Mesenchymal stem cell (in vitro differentiated cells and primary cell): ENCODE results near the gene RHOBTB1.
"Not testable (repeated sequence)": the region's sequence is repeated elsewhere in the genome, so short reads cannot be mapped to it uniquely, and the experiment has no call there.

Experiments used
- DNase-seq: peaks from one replicate; pipeline ENCODE4 v3.0.0-alpha.2; 2013
- H2AFZ ChIP-seq: one replicate; pipeline ENCODE4 v1.6.1; 2013; ENCODE audit warnings: low read depth, mild to moderate bottlenecking, control low read depth, inconsistent platforms, low read length, moderate library complexity
- H2AK5ac ChIP-seq: 2 replicates; pipeline ENCODE4 v1.6.1; 2013; ENCODE audit warnings: low read length, moderate library complexity, mild to moderate bottlenecking, inconsistent platforms; ENCODE audit not compliant: severe bottlenecking
- H2BK120ac ChIP-seq: one replicate; pipeline ENCODE4 v1.6.1; 2013; ENCODE audit warnings: low read depth, mild to moderate bottlenecking, inconsistent platforms, low read length, moderate library complexity
- H2BK12ac ChIP-seq, 2 experiments: one replicate each; pipeline ENCODE4 v1.6.1; 2013; ENCODE audit warnings: inconsistent platforms in 2 of 2, low read length in 2 of 2, mild to moderate bottlenecking in 2 of 2, moderate library complexity in 2 of 2, control low read depth in 1 of 2
- H2BK15ac ChIP-seq: one replicate; pipeline ENCODE4 v1.6.1; 2013; ENCODE audit warnings: mild to moderate bottlenecking, low read depth, inconsistent platforms; ENCODE audit not compliant: poor library complexity, severe bottlenecking
- H2BK5ac ChIP-seq: 2 replicates; pipeline ENCODE4 v1.6.1; 2013; ENCODE audit warnings: low read depth, mild to moderate bottlenecking, low read length, control low read depth, inconsistent platforms; ENCODE audit not compliant: poor library complexity, severe bottlenecking
- H3K14ac ChIP-seq, 2 experiments: one replicate each; pipeline ENCODE4 v1.6.1; 2013; ENCODE audit warnings: inconsistent platforms in 2 of 2, low read length in 2 of 2, control low read depth in 1 of 2, mild to moderate bottlenecking in 1 of 2, moderate library complexity in 1 of 2
- H3K18ac ChIP-seq, 2 experiments: one replicate each; pipeline ENCODE4 v1.6.1; 2013; ENCODE audit warnings: inconsistent platforms in 2 of 2, low read length in 2 of 2, control low read depth in 1 of 2, low read depth in 1 of 2, mild to moderate bottlenecking in 1 of 2
- H3K23ac ChIP-seq, 2 experiments: one replicate each; pipeline ENCODE4 v1.6.1; 2013; ENCODE audit warnings: inconsistent platforms in 2 of 2, low read length in 2 of 2, mild to moderate bottlenecking in 2 of 2, moderate library complexity in 2 of 2, control low read depth in 1 of 2
- H3K27ac ChIP-seq: 2 replicates; pipeline ENCODE4 v1.5.1; 2013; ENCODE audit warnings: mild to moderate bottlenecking, moderate library complexity, low read length, control low read depth, inconsistent platforms; ENCODE audit not compliant: poor library complexity, severe bottlenecking
- H3K27me3 ChIP-seq, 2 experiments: 2 replicates each; pipeline versions ENCODE4 v1.6.1 to v1.7.0; 2013; ENCODE audit warnings: low read length in 2 of 2, mild to moderate bottlenecking in 2 of 2, moderate library complexity in 2 of 2, control low read depth in 1 of 2, inconsistent platforms in 1 of 2; ENCODE audit not compliant: control insufficient read depth in 1 of 2, insufficient read depth in 1 of 2
- H3K36me3 ChIP-seq, 2 experiments: 2 replicates each; pipeline versions ENCODE4 v1.6.1 to v1.7.0; 2013; ENCODE audit warnings: low read length in 2 of 2, control low read depth in 1 of 2, inconsistent platforms in 1 of 2, low read depth in 1 of 2, mild to moderate bottlenecking in 1 of 2; ENCODE audit not compliant: insufficient read depth in 2 of 2, control insufficient read depth in 1 of 2
- H3K4ac ChIP-seq, 2 experiments: one replicate each; pipeline ENCODE4 v1.6.1; 2013; ENCODE audit warnings: inconsistent platforms in 2 of 2, low read length in 2 of 2, mild to moderate bottlenecking in 2 of 2, moderate library complexity in 2 of 2, control low read depth in 1 of 2, low read depth in 1 of 2
- H3K4me1 ChIP-seq: 2 replicates; pipeline ENCODE4 v1.6.1; 2013; ENCODE audit warnings: low read depth, low read length, control low read depth; ENCODE audit not compliant: control insufficient read depth, insufficient read depth
- H3K4me2 ChIP-seq: 2 replicates; pipeline ENCODE4 v1.6.1; 2013; ENCODE audit warnings: low read length, mild to moderate bottlenecking, inconsistent platforms; ENCODE audit not compliant: poor library complexity, severe bottlenecking
- H3K4me3 ChIP-seq, 2 experiments: 2 replicates each; pipeline versions ENCODE4 v1.5.1 to v1.7.0; 2013; ENCODE audit warnings: low read length in 2 of 2, mild to moderate bottlenecking in 2 of 2, control low read depth in 1 of 2, low read depth in 1 of 2; ENCODE audit not compliant: insufficient read depth in 1 of 2
- H3K79me1 ChIP-seq: replicated peaks from 2 replicates; pipeline ENCODE4 v1.6.1; 2013; ENCODE audit warnings: mild to moderate bottlenecking, control low read depth, low read length, inconsistent platforms; ENCODE audit not compliant: poor library complexity, severe bottlenecking
- H3K9ac ChIP-seq: 2 replicates; pipeline ENCODE4 v1.7.0; 2013; ENCODE audit warnings: mild to moderate bottlenecking, low read length, moderate library complexity
- H3K9me3 ChIP-seq: 2 replicates; pipeline ENCODE4 v1.7.0; 2013; ENCODE audit warnings: mild to moderate bottlenecking, low read length; ENCODE audit not compliant: control insufficient read depth
- H4K8ac ChIP-seq: one replicate; pipeline ENCODE4 v1.6.1; 2013; ENCODE audit warnings: inconsistent platforms, mild to moderate bottlenecking, low read length, moderate library complexity
- H4K91ac ChIP-seq: one replicate; pipeline ENCODE4 v1.6.1; 2013; ENCODE audit warnings: mild to moderate bottlenecking, low read length, inconsistent platforms
- WGBS: methylation state at CpG from one replicate; pipeline ENCODE4 v1.1.7; 2013; ENCODE audit warnings: mixed read lengths; 5-methylcytosine and 5-hydroxymethylcytosine counted together

Gene RHOBTB1

DNA sequence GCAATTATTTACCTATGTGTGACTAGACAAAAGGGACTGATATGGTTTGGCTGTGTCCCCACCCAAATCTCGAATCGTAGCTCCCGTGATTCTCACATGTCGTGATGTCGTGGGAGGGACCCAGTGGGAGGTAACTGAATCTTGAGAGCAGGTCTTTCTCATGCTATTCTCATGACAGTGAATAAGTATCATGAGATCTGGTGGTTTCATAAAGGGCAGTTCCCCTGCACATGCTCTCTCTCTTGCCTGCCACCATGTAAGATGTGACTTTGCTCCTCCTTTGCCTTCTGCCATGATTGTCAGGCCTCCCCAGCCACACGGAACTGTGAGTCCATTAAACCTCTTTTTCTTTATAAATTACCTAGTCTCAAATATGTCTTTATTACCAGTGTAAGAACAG is 37.2 kb downstream of the RHOBTB1 start:
- not testable (repeated sequence) for H3K9me3 ChIP-seq, H2BK120ac ChIP-seq, H3K23ac ChIP-seq, H4K91ac ChIP-seq, H3K27me3 ChIP-seq, DNase-seq, H3K4me1 ChIP-seq, H2BK15ac ChIP-seq, H2BK5ac ChIP-seq, H4K8ac ChIP-seq, H2BK12ac ChIP-seq, H2AK5ac ChIP-seq, H3K14ac ChIP-seq, H3K18ac ChIP-seq, H3K27ac ChIP-seq, H3K4ac ChIP-seq, H2AFZ ChIP-seq, H3K4me2 ChIP-seq, H3K9ac ChIP-seq, H3K4me3 ChIP-seq
- Histone ChIP-seq H3K79me1 (peaks cover 24% of the 10 kb centered on the region), H3K36me3 (peaks cover 10 to 17% of the 10 kb centered on the region in 2 experiments)
- WGBS: 93% methylated on average over 5 of the region's 6 CpGs

DNA sequence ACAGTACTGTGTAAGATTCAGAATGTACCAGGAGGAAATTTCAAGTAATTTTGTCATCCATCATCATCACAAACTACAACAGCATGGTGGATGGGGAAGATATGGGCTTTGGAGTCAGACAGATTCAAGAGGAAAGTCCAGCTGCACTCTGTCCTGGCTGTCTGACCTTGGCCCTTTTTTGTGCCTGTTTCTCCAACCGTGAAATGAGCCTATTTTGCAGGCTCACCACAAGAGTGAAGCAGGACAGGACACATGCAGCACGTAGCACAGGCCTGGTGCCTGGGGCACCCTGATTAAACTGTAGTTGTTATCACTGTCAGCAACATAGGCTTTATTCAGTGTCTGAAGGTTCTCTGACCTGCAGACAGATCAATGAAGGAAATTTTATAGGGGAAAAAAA is 37.6 kb downstream of the RHOBTB1 start:
- H2AFZ ChIP-seq: no peak overlapping the region
- H3K4me2 ChIP-seq: no peak overlapping the region
- H2BK120ac ChIP-seq: no peak overlapping the region
- no peak overlapping the region for H4K91ac ChIP-seq
- no peak overlapping the region for H2AK5ac ChIP-seq
- H3K9ac ChIP-seq: no peak overlapping the region
- H3K4me3 ChIP-seq: no peak overlapping the region
- H3K79me1 ChIP-seq: peaks cover 25% of the 10 kb centered on the region
- H3K4me1 ChIP-seq: peaks cover 8% of the 10 kb centered on the region
- H2BK15ac ChIP-seq: no peak overlapping the region
- no peak overlapping the region for H3K4ac ChIP-seq
- no peaks in the 10 kb centered on the region for H3K9me3 ChIP-seq
- H4K8ac ChIP-seq: no peak overlapping the region
- 85% methylated on average over 2 of the region's 2 CpGs for WGBS
- H2BK5ac ChIP-seq: no peak overlapping the region
- no peak overlapping the region for H3K14ac ChIP-seq
- H3K27ac ChIP-seq: no peak overlapping the region
- peaks cover 9 to 19% of the 10 kb centered on the region in 2 experiments for H3K36me3 ChIP-seq
- H2BK12ac ChIP-seq: no peak overlapping the region
- DNase-seq: no peak
- no peaks in the 10 kb centered on the region for H3K27me3 ChIP-seq
- H3K23ac ChIP-seq: no peak overlapping the region
- no peak overlapping the region for H3K18ac ChIP-seq

DNA sequence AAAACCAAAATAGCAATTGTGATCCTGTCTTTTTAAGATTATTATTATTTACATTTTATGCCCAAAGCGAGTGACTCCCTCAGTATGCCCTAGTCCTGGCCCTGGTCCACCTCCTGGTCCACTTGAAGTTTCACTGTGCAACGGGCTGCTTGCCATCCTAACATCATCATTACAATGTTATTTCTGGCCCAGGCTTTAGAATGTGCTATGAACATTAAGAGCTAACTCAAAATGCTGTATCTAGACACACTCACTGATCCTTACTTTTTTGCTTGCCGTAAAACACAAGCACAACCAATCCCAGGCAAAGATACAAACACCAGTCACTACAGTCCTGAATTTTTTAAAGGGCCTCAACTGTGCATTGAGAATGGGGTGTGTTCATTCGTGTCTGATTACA is 38.4 kb downstream of the RHOBTB1 start:
- no peaks in the 10 kb centered on the region for H3K27me3 ChIP-seq
- H2AFZ ChIP-seq: no peak overlapping the region
- no peak overlapping the region for H2BK12ac ChIP-seq
- H3K14ac ChIP-seq: no peak overlapping the region
- no peak overlapping the region for H3K4me3 ChIP-seq
- H3K18ac ChIP-seq: no peak overlapping the region
- no peak overlapping the region for H3K27ac ChIP-seq
- H2BK120ac ChIP-seq: no peak overlapping the region
- H4K91ac ChIP-seq: no peak overlapping the region
- 93% methylated on average over 3 of the region's 4 CpGs for WGBS
- no peak overlapping the region for H3K9ac ChIP-seq
- peaks cover 3 to 11% of the 10 kb centered on the region in 2 experiments for H3K36me3 ChIP-seq
- H4K8ac ChIP-seq: no peak overlapping the region
- no peak overlapping the region for H3K23ac ChIP-seq
- no peak overlapping the region for H3K4ac ChIP-seq
- peaks cover 20% of the 10 kb centered on the region for H3K79me1 ChIP-seq
- H3K9me3 ChIP-seq: no peaks in the 10 kb centered on the region
- peak overlapping the region; percentile 51 for H2AK5ac ChIP-seq
- H3K4me2 ChIP-seq: no peak overlapping the region
- H2BK15ac ChIP-seq: no peak overlapping the region
- H2BK5ac ChIP-seq: no peak overlapping the region
- H3K4me1 ChIP-seq: peaks cover 6% of the 10 kb centered on the region
- DNase-seq: no peak

DNA sequence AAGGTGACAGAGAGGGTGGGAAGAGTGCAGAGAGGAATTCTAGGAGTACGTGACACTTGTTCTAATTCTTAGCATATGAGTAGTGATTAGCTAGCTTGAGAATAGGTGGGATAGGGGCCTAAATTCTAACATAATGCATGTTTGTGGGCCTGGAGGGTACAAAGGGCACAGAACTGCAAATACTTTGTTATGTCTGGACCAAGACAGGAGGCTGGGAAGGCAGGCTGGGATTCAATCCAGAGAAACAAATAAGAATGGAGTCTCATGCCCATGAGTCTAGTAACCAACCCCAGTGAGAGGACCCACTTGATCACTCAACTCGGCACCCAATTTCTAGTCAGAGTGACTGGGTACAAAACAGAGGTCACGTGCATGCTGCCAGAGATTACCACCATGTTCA is 40.9 kb downstream of the RHOBTB1 start:
- Histone ChIP-seq H4K8ac (no peak overlapping the region), H2BK120ac (no peak overlapping the region), H3K4me2 (no peak overlapping the region), H3K36me3 (peaks cover 0 to 11% of the 10 kb centered on the region in 2 experiments), H2BK12ac (no peak overlapping the region), H3K79me1 (peaks cover 17% of the 10 kb centered on the region), H4K91ac (no peak overlapping the region), H3K23ac (no peak overlapping the region), H3K27me3 (no peaks in the 10 kb centered on the region), H3K4me3 (no peak overlapping the region), H3K9me3 (no peaks in the 10 kb centered on the region), H2BK5ac (no peak overlapping the region), H3K4ac (no peak overlapping the region), H3K4me1 (peaks cover 4% of the 10 kb centered on the region), H3K18ac (no peak overlapping the region), H3K27ac (no peak overlapping the region), H3K9ac (no peak overlapping the region), H2AK5ac (no peak overlapping the region), H2AFZ (no peak overlapping the region), H3K14ac (no peak overlapping the region), H2BK15ac (no peak overlapping the region)
- 99% methylated on average over 3 of the region's 3 CpGs for WGBS
- DNase-seq: no peak
